GM18861 (cell line): ENCODE results near the gene DOCK4.

Source experiments
- ATAC-seq: cut with Tn5 transposase; IDR thresholded peaks from one replicate; pipeline ENCODE4 v1.9.1; 2021; ENCODE audit not compliant: unreplicated experiment

DOCK4 gene

GRCh38 chr7:112193915-112194502 lies 12.2 kb downstream of the DOCK4 start:
- no peak for ATAC-seq

GRCh38 chr7:112192236-112193154 lies 13.7 kb downstream of the DOCK4 start:
- ATAC-seq, result no peak

GRCh38 chr7:112190120-112190519 lies 16.1 kb downstream of the DOCK4 start:
- ATAC-seq, result no peak

- ATAC-seq, result no peak
Observed at GRCh38 chr7:112189691-112190090, 16.5 kb downstream of the DOCK4 start.

- ATAC-seq, result no peak
Observed at GRCh38 chr7:112188257-112188656, 17.9 kb downstream of the DOCK4 start.

- no peak for ATAC-seq
Observed at GRCh38 chr7:112186300-112186699, 19.9 kb downstream of the DOCK4 start.

GRCh38 chr7:112185005-112185834 lies 21.0 kb downstream of the DOCK4 start:
- no peak for ATAC-seq

- ATAC-seq, result no peak
Observed at GRCh38 chr7:112184455-112184854, 21.7 kb downstream of the DOCK4 start.

- ATAC-seq, result no peak
Observed at GRCh38 chr7:112183266-112183665, 22.9 kb downstream of the DOCK4 start.

- no peak for ATAC-seq
Observed at GRCh38 chr7:112182749-112183148, 23.4 kb downstream of the DOCK4 start.

- no peak for ATAC-seq
Observed at GRCh38 chr7:112180223-112180622, 26.0 kb downstream of the DOCK4 start.

- no peak for ATAC-seq
Observed at GRCh38 chr7:112176693-112177415, 29.3 kb downstream of the DOCK4 start.

- no peak for ATAC-seq
Observed at GRCh38 chr7:112176241-112176640, 30.0 kb downstream of the DOCK4 start.

GRCh38 chr7:112174192-112174591 lies 32.0 kb downstream of the DOCK4 start:
- ATAC-seq, result no peak

GRCh38 chr7:112173568-112173905 lies 32.7 kb downstream of the DOCK4 start:
- no peak for ATAC-seq

GRCh38 chr7:112172870-112173567 lies 33.2 kb downstream of the DOCK4 start:
- no peak for ATAC-seq

- no peak for ATAC-seq
Observed at GRCh38 chr7:112171673-112172072, 34.5 kb downstream of the DOCK4 start.

GRCh38 chr7:112168915-112169314 lies 37.3 kb downstream of the DOCK4 start:
- ATAC-seq, result no peak

- ATAC-seq, result no peak
Observed at GRCh38 chr7:112167147-112167546, 39.1 kb downstream of the DOCK4 start.

GRCh38 chr7:112162784-112163506 lies 43.3 kb downstream of the DOCK4 start:
- ATAC-seq, result no peak
